GM23338 (cell line): ENCODE data around the gene CLEC11A. TPM values are rescaled to one million over a fixed set of nuclear protein-coding genes. Genes with fewer than 3 reads are reported as not detected.

Experiments
- ATAC-seq: fragments of 200-7000 bp; cut with Tn5 transposase; 3 replicates; pipeline ENCODE4 v1.9.1; 2020
- DNase-seq: peaks from one replicate; pipeline ENCODE4 v3.0.0-alpha.2; 2015; ENCODE audit warnings: low spot score
- H2AFZ ChIP-seq: fragments of 200-600 bp; sonication (generic); 2 replicates; pipeline ENCODE4 v1.8.0; 2016; ENCODE audit warnings: antibody characterized with exemption, mild to moderate bottlenecking, moderate library complexity
- H3F3A ChIP-seq: fragments of 200-600 bp; sonication (generic); replicated peaks from 2 replicates; pipeline ENCODE4 v1.8.0; 2017; ENCODE audit warnings: antibody characterized with exemption, mixed run types, low read depth
- H3K27ac ChIP-seq: fragments of 200-600 bp; sonication (generic); 2 replicates; pipeline ENCODE4 v1.6.1; 2016; ENCODE audit warnings: low read depth
- H3K27me3 ChIP-seq: fragments of 200-600 bp; sonication (generic); 2 replicates; pipeline ENCODE4 v1.8.0; 2016; ENCODE audit warnings: mild to moderate bottlenecking, mixed run types, moderate library complexity; ENCODE audit not compliant: insufficient read depth
- H3K36me3 ChIP-seq: fragments of 200-600 bp; sonication (generic); 2 replicates; pipeline ENCODE4 v1.8.0; 2016; ENCODE audit warnings: mild to moderate bottlenecking; ENCODE audit not compliant: insufficient read depth
- H3K4me1 ChIP-seq: fragments of 200-600 bp; sonication (generic); 2 replicates; pipeline ENCODE4 v1.8.0; 2016; ENCODE audit warnings: mild to moderate bottlenecking, moderate library complexity; ENCODE audit not compliant: insufficient read depth
- H3K4me2 ChIP-seq: fragments of 200-600 bp; sonication (generic); 2 replicates; pipeline ENCODE4 v1.7.1; 2017; ENCODE audit warnings: mixed run types
- H3K4me3 ChIP-seq: fragments of 200-600 bp; sonication (generic); 2 replicates; pipeline ENCODE4 v1.6.1; 2016; ENCODE audit warnings: mixed run types
- H3K79me2 ChIP-seq: fragments of 200-600 bp; sonication (generic); replicated peaks from 2 replicates; pipeline ENCODE4 v1.8.0; 2017; ENCODE audit warnings: mild to moderate bottlenecking; ENCODE audit not compliant: insufficient read depth
- H3K9me2 ChIP-seq: fragments of 200-600 bp; sonication (generic); 2 replicates; pipeline ENCODE4 v1.8.0; 2017; ENCODE audit not compliant: insufficient read depth
- H4K20me1 ChIP-seq: fragments of 200-600 bp; sonication (generic); replicated peaks from 2 replicates; pipeline ENCODE4 v1.8.0; 2017; ENCODE audit warnings: mild to moderate bottlenecking; ENCODE audit not compliant: insufficient read depth
- H3K27ac Mint-ChIP-seq: 2 replicates; pipeline ENCODE4 v1.8.0; 2020; ENCODE audit warnings: inconsistent platforms, mild to moderate bottlenecking, moderate library complexity, mixed read lengths
- H3K27me3 Mint-ChIP-seq: 3 replicates; pipeline ENCODE4 v1.8.0; 2022; ENCODE audit warnings: low read depth, mild to moderate bottlenecking, moderate library complexity, mixed read lengths, inconsistent platforms; ENCODE audit not compliant: insufficient read depth, poor library complexity
- H3K36me3 Mint-ChIP-seq: 3 replicates; pipeline ENCODE4 v1.8.0; 2021; ENCODE audit warnings: low read depth, mild to moderate bottlenecking, inconsistent platforms, moderate library complexity, mixed read lengths
- H3K4me1 Mint-ChIP-seq: 3 replicates; pipeline ENCODE4 v1.8.0; 2020; ENCODE audit warnings: mild to moderate bottlenecking, inconsistent platforms, mixed read lengths
- H3K4me3 Mint-ChIP-seq: 3 replicates; pipeline ENCODE4 v1.8.0; 2021; ENCODE audit warnings: moderate library complexity, mild to moderate bottlenecking, inconsistent platforms, mixed read lengths
- H3K9me3 Mint-ChIP-seq: 3 replicates; pipeline ENCODE4 v1.8.0; 2020; ENCODE audit warnings: moderate library complexity, mild to moderate bottlenecking, inconsistent platforms, mixed read lengths
- CTCF ChIP-seq, 2 experiments: fragments of 200-600 bp in 1 of 2; sonication (generic) in 1 of 2; conservative IDR thresholded peaks; 2 replicates each; pipeline versions ENCODE4 v1.5.1 to v1.6.1; 2016 to 2017; ENCODE audit warnings: antibody characterized with exemption in 2 of 2, low read depth in 2 of 2, mild to moderate bottlenecking in 2 of 2, moderate library complexity in 1 of 2
- ETS1 ChIP-seq: IDR thresholded peaks from 2 replicates; pipeline ENCODE4 v1.6.1; 2016; ENCODE audit warnings: antibody characterized with exemption
- EZH2 ChIP-seq: fragments of 200-600 bp; sonication (generic); IDR thresholded peaks from one replicate; pipeline ENCODE4 v1.8.0; 2017; ENCODE audit warnings: antibody characterized with exemption, mild to moderate bottlenecking, low read depth; ENCODE audit not compliant: unreplicated experiment
- NANOG ChIP-seq: IDR thresholded peaks from 2 replicates; pipeline ENCODE4 v1.6.1; 2016; ENCODE audit warnings: antibody characterized with exemption, borderline replicate concordance
- POLR2AphosphoS5 ChIP-seq: IDR thresholded peaks from 2 replicates; pipeline ENCODE4 v1.6.1; 2016; ENCODE audit warnings: antibody characterized with exemption, low read depth
- REST ChIP-seq: IDR thresholded peaks from one replicate; pipeline ENCODE4 v1.6.1; 2018; ENCODE audit warnings: antibody characterized with exemption; ENCODE audit not compliant: unreplicated experiment
- ZNF114 ChIP-seq: fragments of 250-450 bp; sonication (Bioruptor Pico); IDR thresholded peaks from 2 replicates; pipeline ENCODE4 v1.5.0; 2020; ENCODE audit warnings: mild to moderate bottlenecking, moderate library complexity
- ZNF331 ChIP-seq: fragments of 250-450 bp; sonication (Bioruptor Pico); IDR thresholded peaks from 2 replicates; pipeline ENCODE4 v1.5.0; 2020; ENCODE audit warnings: low read depth, mild to moderate bottlenecking, moderate library complexity
- ZNF462 ChIP-seq: fragments of 250-450 bp; sonication (Bioruptor Pico); IDR thresholded peaks from 2 replicates; pipeline ENCODE4 v1.5.0; 2020; ENCODE audit warnings: mild to moderate bottlenecking, moderate library complexity
- polyA plus RNA-seq: library from polyadenylated mRNA; unstranded; fragments of >200 nt; fragmentation: Nextera tagmentation; extraction: Ambion mirVana; gene quantifications from 2 replicates; pipeline ENCODE4 v1.2.1, GENCODE V29; 2016
- total RNA-seq: library from RNA; depleted of rRNA; stranded (reverse); fragments of >200 nt; shearing (Covaris generic); gene quantifications from 2 replicates; pipeline ENCODE4 v1.2.3, GENCODE V29; 2014

Gene CLEC11A
- total and polyA plus RNA-seq, 2 experiments from 2014 or later = 8.0 to 15.5 TPM

- TF ChIP-seq ETS1 (no peak), NANOG (no peak), POLR2AphosphoS5 (no peak), CTCF (conservative IDR thresholded peaks at IDR 0.05; ENCODE audit: low read depth in 2 of 2) (no peak), EZH2 (no peak)
Observed at GRCh38 chr19:50741179-50741933, 18.2 kb downstream of the CLEC11A start (continued).

- DNase-seq (no peak), ATAC-seq (no peak)
- H3K36me3 ChIP-seq = no peaks in the 10 kb centered on the region
- no peak overlapping the region for H3K27ac ChIP-seq
- H3K27me3 Mint-ChIP-seq = peaks cover 4% of the 10 kb centered on the region
- no peaks in the 10 kb centered on the region for H4K20me1 ChIP-seq
- H3K4me3 ChIP-seq = no peak overlapping the region
- H3F3A ChIP-seq = no peaks in the 10 kb centered on the region
- no peaks in the 10 kb centered on the region for H3K9me2 ChIP-seq
- peaks cover 94% of the 10 kb centered on the region for H3K9me3 Mint-ChIP-seq
- H3K4me2 ChIP-seq = no peak overlapping the region
- H3K27ac Mint-ChIP-seq = no peak overlapping the region
- no peaks in the 10 kb centered on the region for H3K4me1 Mint-ChIP-seq
- H3K4me3 Mint-ChIP-seq = no peak overlapping the region
- H3K4me1 ChIP-seq = no peaks in the 10 kb centered on the region
- H3K27me3 ChIP-seq = no peaks in the 10 kb centered on the region
- no peaks in the 10 kb centered on the region for H3K79me2 ChIP-seq
- H3K36me3 Mint-ChIP-seq = peaks cover 44% of the 10 kb centered on the region
- H2AFZ ChIP-seq = no peak overlapping the region
- no peak for TF ChIP-seq ZNF462 (CRISPR knock-in tag)
- TF ChIP-seq REST = no peak
- TF ChIP-seq ZNF331 (CRISPR knock-in tag) = no peak
- TF ChIP-seq ZNF114 (CRISPR knock-in tag) = no peak
- TF ChIP-seq POLR2AphosphoS5 = no peak
- no peak for TF ChIP-seq ETS1
Observed at GRCh38 chr19:50743537-50743936, 20.4 kb downstream of the CLEC11A start.
